Osteocyte (in vitro differentiated cells): ENCODE measurements around the gene TWF2. TPM values are rescaled to one million over a fixed set of nuclear protein-coding genes. Genes with fewer than 3 reads are reported as not detected.

Experiments used
- DNase-seq: peaks from one replicate; pipeline ENCODE4 v3.0.0; 2021; ENCODE audit warnings: mixed read lengths; ENCODE audit not compliant: unreplicated experiment; ENCODE audit errors: extremely low spot score
- H3K27ac Mint-ChIP-seq: one replicate; pipeline ENCODE4 v1.8.0; 2021; ENCODE audit warnings: mild to moderate bottlenecking, mixed read lengths; ENCODE audit not compliant: unreplicated experiment
- H3K27me3 Mint-ChIP-seq: one replicate; pipeline ENCODE4 v1.8.0; 2021; ENCODE audit warnings: mixed read lengths; ENCODE audit not compliant: unreplicated experiment
- H3K36me3 Mint-ChIP-seq: one replicate; pipeline ENCODE4 v1.8.0; 2021; ENCODE audit warnings: mixed read lengths; ENCODE audit not compliant: unreplicated experiment
- H3K4me1 Mint-ChIP-seq: one replicate; pipeline ENCODE4 v1.8.0; 2021; ENCODE audit warnings: mixed read lengths; ENCODE audit not compliant: unreplicated experiment
- H3K4me3 Mint-ChIP-seq: one replicate; pipeline ENCODE4 v1.8.0; 2021; ENCODE audit warnings: mild to moderate bottlenecking, moderate library complexity, mixed read lengths; ENCODE audit not compliant: unreplicated experiment
- H3K9me3 Mint-ChIP-seq: one replicate; pipeline ENCODE4 v1.8.0; 2021; ENCODE audit warnings: mixed read lengths; ENCODE audit not compliant: unreplicated experiment
- total RNA-seq: library from RNA; stranded (reverse); gene quantifications from 2 replicates; pipeline ENCODE4 v1.2.1, GENCODE V29; 2021
- TF ChIP-seq, protein P1 (sequence below): fragments of 200-600 bp; sonication (generic); IDR thresholded peaks from 2 replicates; pipeline ENCODE4 v1.5.0; 2021; ENCODE audit warnings: antibody characterized with exemption, mild to moderate bottlenecking, moderate library complexity

Gene TWF2
- total RNA-seq, 1 donor from 2014 or later = 58.6 TPM

DNA sequence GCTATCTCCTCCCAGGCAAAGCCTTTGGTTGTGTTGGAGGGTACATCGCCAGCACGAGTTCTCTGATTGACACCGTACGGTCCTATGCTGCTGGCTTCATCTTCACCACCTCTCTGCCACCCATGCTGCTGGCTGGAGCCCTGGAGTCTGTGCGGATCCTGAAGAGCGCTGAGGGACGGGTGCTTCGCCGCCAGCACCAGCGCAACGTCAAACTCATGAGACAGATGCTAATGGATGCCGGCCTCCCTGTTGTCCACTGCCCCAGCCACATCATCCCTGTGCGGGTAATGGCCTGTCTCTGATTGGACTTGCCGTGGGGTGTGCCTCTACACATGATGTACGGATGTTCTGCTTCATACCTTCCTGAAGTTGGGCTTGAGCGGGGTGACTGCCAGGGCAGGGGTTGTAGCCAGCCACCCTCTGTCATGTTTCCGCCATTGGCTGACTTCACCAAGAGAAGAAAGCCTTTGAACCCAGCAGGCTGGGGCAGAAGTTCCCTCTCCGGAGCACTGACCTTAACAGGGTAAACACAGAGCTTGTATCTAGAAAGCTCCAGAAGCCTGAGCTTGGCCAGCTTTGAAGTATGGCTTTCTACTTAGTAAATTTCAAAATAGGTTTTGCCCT lies 27.6 kb downstream of the TWF2 start:
- H3K4me1 Mint-ChIP-seq = peaks cover 3% of the 10 kb centered on the region
- no peaks in the 10 kb centered on the region for H3K9me3 Mint-ChIP-seq
- no peak for DNase-seq
- TF ChIP-seq, protein P1, sequence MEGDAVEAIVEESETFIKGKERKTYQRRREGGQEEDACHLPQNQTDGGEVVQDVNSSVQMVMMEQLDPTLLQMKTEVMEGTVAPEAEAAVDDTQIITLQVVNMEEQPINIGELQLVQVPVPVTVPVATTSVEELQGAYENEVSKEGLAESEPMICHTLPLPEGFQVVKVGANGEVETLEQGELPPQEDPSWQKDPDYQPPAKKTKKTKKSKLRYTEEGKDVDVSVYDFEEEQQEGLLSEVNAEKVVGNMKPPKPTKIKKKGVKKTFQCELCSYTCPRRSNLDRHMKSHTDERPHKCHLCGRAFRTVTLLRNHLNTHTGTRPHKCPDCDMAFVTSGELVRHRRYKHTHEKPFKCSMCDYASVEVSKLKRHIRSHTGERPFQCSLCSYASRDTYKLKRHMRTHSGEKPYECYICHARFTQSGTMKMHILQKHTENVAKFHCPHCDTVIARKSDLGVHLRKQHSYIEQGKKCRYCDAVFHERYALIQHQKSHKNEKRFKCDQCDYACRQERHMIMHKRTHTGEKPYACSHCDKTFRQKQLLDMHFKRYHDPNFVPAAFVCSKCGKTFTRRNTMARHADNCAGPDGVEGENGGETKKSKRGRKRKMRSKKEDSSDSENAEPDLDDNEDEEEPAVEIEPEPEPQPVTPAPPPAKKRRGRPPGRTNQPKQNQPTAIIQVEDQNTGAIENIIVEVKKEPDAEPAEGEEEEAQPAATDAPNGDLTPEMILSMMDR = no peak
- H3K27ac Mint-ChIP-seq = no peak overlapping the region
- H3K36me3 Mint-ChIP-seq = peaks cover 75% of the 10 kb centered on the region
- no peak overlapping the region for H3K4me3 Mint-ChIP-seq
- no peaks in the 10 kb centered on the region for H3K27me3 Mint-ChIP-seq

DNA sequence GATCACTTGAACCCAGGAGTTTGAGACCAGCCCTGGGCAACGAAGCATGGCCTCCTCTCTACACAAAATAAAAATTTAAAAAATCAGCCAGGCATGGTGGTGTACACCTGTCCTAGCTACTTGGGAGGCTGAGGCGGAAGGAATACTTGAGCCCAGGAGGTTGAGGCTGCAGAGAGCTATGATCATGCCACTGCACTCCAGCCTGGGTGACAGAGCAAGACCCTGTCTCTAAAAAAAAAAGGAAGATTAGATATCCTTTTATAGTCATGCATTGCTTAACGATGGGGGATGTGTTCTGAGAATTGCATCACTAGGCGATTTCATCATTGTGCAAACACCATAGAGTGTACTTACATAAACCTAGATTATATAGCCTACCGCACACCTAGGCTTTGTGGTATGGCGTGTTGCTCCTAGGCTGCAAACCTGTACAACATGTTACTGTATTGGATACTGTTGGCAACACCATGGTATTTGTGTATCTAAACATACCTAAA lies 28.4 kb downstream of the TWF2 start:
- TF ChIP-seq, protein P1 = no peak
- Mint-ChIP-seq H3K27me3 (no peaks in the 10 kb centered on the region), H3K4me1 (peaks cover under 1% of the 10 kb centered on the region), H3K4me3 (no peak overlapping the region), H3K36me3 (peaks cover 81% of the 10 kb centered on the region), H3K27ac (no peak overlapping the region), H3K9me3 (no peaks in the 10 kb centered on the region)
- no peak for DNase-seq

DNA sequence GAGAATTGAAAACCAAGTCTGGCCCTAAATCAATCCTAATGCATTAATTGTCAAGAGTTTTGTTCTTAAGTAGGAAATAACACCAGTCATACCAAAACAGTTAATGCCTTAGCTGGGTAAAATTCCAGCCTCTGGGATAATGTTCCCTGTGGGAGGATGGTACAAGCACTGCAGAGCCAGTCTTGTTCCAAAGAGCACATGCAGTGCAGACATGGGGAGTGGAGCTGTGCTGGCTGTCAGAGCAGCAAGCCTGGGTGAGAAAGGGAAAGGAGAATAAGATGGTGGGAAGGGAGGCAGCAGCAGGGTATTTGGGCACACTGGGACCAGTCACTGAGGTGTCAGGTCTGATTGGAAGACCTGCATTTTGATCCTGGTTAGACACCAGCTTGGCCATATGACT lies 28.9 kb downstream of the TWF2 start:
- no peaks in the 10 kb centered on the region for H3K9me3 Mint-ChIP-seq

DNA sequence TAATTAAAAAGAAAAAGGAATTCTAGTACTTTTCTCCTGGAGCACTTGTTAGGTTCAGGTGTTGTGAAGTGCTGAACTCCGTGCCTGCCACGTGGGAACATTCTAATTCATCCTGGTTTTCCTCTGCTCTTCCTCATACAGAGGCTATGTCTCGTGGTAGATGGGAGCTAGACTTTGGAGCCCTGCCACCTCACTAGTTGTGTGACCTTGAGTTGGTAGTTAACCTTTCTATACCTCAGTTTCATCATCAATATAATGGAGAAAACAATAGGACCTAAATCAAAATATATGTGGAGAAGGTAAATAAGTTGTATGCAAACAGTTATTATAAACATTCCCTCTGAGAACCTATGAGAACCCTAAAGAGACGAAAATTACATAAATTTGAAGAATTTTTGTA lies 30.4 kb downstream of the TWF2 start:
- TF ChIP-seq, protein P1 = no peak
- Mint-ChIP-seq H3K9me3 (no peaks in the 10 kb centered on the region), H3K27me3 (no peaks in the 10 kb centered on the region), H3K27ac (no peak overlapping the region), H3K4me3 (no peak overlapping the region), H3K4me1 (no peaks in the 10 kb centered on the region), H3K36me3 (peaks cover 79% of the 10 kb centered on the region)
- DNase-seq = no peak

More for the DNA sequence above, 28.9 kb downstream of the TWF2 start:
- Mint-ChIP-seq H3K4me3 (no peak overlapping the region), H3K27ac (no peak overlapping the region), H3K36me3 (peaks cover 81% of the 10 kb centered on the region), H3K4me1 (no peaks in the 10 kb centered on the region), H3K27me3 (no peaks in the 10 kb centered on the region)
- DNase-seq = no peak
- TF ChIP-seq, protein P1 = no peak

DNA sequence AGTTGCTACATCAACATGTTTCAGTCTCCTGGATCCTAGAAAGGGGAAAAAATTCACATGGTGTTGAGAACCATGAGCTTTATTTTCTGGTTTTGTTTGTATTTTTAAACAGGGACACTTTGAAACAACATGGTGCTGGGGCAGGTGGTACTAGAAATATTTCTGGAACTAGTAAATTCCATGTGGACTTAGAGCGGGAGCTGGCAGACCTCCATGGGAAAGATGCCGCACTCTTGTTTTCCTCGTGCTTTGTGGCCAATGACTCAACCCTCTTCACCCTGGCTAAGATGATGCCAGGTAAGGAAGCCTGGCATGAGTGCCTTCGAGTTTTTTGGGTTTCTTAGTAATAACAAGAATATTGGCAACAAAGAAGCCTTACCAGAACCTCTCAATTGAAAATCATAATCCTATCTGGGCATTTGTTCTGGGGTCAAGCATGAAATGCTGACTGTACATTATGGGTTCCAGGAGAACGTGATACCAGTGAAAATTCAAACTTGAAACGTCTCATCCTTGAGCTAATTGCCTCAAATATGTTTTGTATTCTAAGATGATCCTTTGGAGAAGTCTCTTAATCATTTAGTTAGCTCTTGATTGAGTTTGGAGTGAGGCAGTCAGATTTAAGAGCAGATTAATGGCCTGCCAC lies 33.1 kb downstream of the TWF2 start:
- Mint-ChIP-seq H3K4me1 (no peaks in the 10 kb centered on the region), H3K27ac (no peak overlapping the region), H3K9me3 (no peaks in the 10 kb centered on the region), H3K4me3 (no peak overlapping the region), H3K36me3 (peaks cover 70% of the 10 kb centered on the region), H3K27me3 (no peaks in the 10 kb centered on the region)
- no peak for DNase-seq
- TF ChIP-seq, protein P1 = no peak
